AG04450 (cell line): Measurements from ENCODE around the gene CAPN13. TPM values are rescaled to one million over a fixed set of nuclear protein-coding genes. Genes with fewer than 3 reads are reported as not detected.
A peak's percentile ranks its signal among the peaks of the same experiment; 100 is the strongest.

Experiments used
- CTCF ChIA-PET: fragments of 300-600, 350-600 bp; formaldehyde crosslinking; extraction: SDS; loops from one replicate; lab custom pipeline; 2022; ENCODE audit warnings: antibody characterized with exemption, inconsistent platforms; lab: Charles Lee
- POLR2A ChIA-PET: fragments of 350-600 bp; formaldehyde crosslinking; extraction: SDS; loops from one replicate; lab custom pipeline; 2021; ENCODE audit warnings: antibody characterized with exemption, inconsistent platforms; lab: Yijun Ruan, JAX
- DNase-seq: peaks from one replicate; pipeline ENCODE4 v3.0.0-alpha.2; 2011; ENCODE audit warnings: low read depth, low spot score
- H3K27ac ChIP-seq: one replicate; pipeline ENCODE4 v1.5.1; 2012; ENCODE audit warnings: low read depth, low read length, control low read depth
- H3K27me3 ChIP-seq: one replicate; pipeline ENCODE4 v1.6.0; 2012; ENCODE audit warnings: low read length; ENCODE audit not compliant: control insufficient read depth, insufficient read depth
- H3K4me3 ChIP-seq: 2 replicates; pipeline ENCODE4 v1.5.1; 2011; ENCODE audit warnings: mild to moderate bottlenecking, low read depth, low read length, control low read depth
- H3K9me3 ChIP-seq: 2 replicates; pipeline ENCODE4 v1.5.1; 2012; ENCODE audit warnings: low read length; ENCODE audit not compliant: control insufficient read depth, insufficient read depth
- polyA plus RNA-seq: library from polyadenylated mRNA; depleted of rRNA; stranded (reverse); fragments of >200 nt; gene quantifications from 2 replicates; pipeline ENCODE4 v1.2.3, GENCODE V29; 2011
- TF ChIP-seq, protein P1 (sequence below): IDR thresholded peaks from 2 replicates; pipeline ENCODE4 v1.5.1; 2011; ENCODE audit warnings: low read depth, low read length, control low read depth, inconsistent platforms

The CAPN13 gene
- polyA plus RNA-seq, 1 experiment, result not detected

DNA sequence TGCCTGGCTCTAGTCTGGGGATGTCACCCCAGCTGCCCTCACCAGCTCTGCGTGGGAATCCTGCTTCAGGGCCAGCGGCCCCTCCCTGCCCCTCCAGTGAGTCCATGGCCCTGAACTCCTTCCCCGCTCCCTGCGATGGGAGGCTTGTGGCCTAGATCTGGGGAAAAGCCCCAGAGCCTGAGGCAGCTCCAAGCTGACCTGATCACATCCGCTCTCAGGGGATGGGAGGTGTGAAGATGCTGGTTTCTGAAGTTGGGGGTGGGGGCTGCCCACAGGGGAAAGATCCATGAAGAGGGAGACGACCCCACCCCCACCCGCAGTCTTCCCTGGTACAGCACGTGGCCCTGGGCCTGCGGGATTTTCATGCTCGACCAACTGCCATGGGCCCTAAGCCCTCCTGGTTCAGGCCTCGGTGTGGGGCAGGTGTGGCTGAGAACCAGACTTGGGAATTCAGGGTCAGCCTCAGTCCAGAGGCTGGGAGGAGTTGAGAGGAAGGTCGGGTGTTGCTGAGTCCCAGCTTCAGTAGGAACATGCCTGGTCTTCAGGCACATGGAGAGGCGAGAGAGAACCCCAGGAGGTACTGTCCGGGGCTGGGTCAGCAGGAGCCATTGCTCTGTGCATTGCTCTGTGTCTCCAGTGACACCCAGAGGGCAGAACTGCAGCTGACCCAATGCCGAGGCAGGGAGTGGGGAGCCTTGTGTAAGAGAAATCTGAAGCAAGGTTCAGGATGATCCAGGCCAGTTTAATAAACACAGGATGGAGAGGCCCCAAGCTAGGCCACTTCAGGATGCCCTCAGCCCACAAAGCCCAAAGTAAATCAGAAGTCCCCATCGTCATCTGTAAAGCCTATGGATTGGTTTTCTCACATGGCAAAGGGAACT lies 115.1 kb downstream of the CAPN13 start:
- ChIA-PET POLR2A (no interaction called here), CTCF (interaction anchor here (1.0 to 4.4 kb wide), 3 partner anchors 19 to 485 kb away, joined by 3 to 29 read pairs (median 8); no protein-coding TSS in a partner anchor)
- TF ChIP-seq, protein P1, sequence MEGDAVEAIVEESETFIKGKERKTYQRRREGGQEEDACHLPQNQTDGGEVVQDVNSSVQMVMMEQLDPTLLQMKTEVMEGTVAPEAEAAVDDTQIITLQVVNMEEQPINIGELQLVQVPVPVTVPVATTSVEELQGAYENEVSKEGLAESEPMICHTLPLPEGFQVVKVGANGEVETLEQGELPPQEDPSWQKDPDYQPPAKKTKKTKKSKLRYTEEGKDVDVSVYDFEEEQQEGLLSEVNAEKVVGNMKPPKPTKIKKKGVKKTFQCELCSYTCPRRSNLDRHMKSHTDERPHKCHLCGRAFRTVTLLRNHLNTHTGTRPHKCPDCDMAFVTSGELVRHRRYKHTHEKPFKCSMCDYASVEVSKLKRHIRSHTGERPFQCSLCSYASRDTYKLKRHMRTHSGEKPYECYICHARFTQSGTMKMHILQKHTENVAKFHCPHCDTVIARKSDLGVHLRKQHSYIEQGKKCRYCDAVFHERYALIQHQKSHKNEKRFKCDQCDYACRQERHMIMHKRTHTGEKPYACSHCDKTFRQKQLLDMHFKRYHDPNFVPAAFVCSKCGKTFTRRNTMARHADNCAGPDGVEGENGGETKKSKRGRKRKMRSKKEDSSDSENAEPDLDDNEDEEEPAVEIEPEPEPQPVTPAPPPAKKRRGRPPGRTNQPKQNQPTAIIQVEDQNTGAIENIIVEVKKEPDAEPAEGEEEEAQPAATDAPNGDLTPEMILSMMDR, result peak; percentile 7; the same call in 1 of the 2 replicates

DNA sequence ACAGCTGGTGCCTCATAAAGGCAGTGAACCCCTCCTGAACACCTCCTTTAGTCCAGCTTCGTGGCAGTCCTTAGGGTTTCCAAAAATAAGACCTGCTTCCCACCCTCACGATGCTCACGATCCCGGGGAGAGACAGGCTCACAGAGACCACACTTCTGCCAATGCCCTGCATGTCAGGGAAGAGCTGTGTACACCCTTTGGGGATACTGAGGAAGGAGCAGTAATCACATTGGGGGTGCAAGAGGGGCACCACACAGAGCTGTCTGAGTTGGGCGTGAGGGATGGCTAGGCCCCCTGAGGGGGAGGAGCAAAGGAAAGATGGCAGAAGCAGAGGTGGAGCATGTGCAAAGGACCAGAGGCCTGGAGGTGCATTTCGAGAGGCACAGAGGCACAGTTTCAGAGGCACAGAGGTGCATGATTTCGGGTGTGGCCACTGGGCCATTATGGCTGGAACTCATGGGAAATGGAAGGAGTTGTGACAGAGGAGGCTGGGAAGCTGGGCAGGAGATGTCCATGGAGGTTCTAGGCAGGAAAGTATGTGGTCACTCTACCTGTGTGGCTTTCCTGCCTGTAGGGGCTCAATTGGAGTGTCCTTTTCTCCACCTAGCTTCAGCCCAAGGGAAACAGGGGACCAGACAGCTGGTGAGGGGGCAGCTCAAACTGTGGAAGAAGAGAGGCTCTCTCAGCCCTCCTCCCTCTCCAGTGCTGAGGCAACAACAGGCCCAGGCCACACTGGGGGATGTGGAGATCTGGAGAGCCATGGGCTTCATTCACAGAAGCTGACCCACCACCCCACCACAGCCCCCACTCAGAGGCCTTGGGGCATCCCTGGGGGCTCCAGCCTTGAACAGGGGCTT lies 115.9 kb downstream of the CAPN13 start:
- ChIA-PET CTCF (interaction anchor here (1.0 to 1.7 kb wide), 2 partner anchors 19 to 484 kb away, joined by 3 to 8 read pairs; no protein-coding TSS in a partner anchor), POLR2A (no interaction called here)
- Histone ChIP-seq H3K27ac (no peak overlapping the region), H3K4me3 (no peak overlapping the region), H3K9me3 (no peaks in the 10 kb centered on the region), H3K27me3 (no peaks in the 10 kb centered on the region)
- TF ChIP-seq, protein P1, result no peak
- DNase-seq, result no peak

More for the DNA sequence above, 115.1 kb downstream of the CAPN13 start:
- Histone ChIP-seq H3K27ac (no peak overlapping the region), H3K27me3 (no peaks in the 10 kb centered on the region), H3K4me3 (no peak overlapping the region), H3K9me3 (no peaks in the 10 kb centered on the region)
- DNase-seq, result no peak

DNA sequence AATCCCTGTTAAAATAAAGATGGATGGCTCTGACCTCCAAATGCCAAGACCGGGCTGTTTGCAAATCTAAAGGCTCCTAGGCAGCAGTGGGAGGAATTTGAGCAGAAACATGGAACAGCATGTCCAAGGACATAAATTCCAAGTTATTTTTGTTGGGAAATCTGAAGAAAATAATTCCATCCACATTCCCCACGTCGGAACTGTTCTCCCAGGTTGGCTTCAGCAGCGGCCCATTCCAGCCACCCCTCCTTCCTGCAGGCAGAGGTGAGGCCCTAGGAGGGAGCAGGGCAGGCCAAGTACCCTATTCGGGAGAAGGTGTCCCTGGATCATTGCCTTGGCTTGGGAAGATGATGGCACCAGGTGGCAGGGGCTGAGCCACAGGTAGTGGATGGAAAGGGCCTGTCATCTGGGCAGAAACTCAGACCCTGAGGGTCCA lies 117.1 kb downstream of the CAPN13 start:
- no peaks in the 10 kb centered on the region for H3K27me3 ChIP-seq
- no peaks in the 10 kb centered on the region; the same call in 1 of the 2 replicates for H3K9me3 ChIP-seq
- ChIA-PET POLR2A (no interaction called here), CTCF (interaction anchor here (1.7 kb wide), 1 partner anchor 21 kb away, joined by 8 read pairs; no protein-coding TSS in a partner anchor)
- H3K4me3 ChIP-seq, result no peak overlapping the region
- DNase-seq, result no peak
- TF ChIP-seq, protein P1, result no peak
- no peak overlapping the region for H3K27ac ChIP-seq

DNA sequence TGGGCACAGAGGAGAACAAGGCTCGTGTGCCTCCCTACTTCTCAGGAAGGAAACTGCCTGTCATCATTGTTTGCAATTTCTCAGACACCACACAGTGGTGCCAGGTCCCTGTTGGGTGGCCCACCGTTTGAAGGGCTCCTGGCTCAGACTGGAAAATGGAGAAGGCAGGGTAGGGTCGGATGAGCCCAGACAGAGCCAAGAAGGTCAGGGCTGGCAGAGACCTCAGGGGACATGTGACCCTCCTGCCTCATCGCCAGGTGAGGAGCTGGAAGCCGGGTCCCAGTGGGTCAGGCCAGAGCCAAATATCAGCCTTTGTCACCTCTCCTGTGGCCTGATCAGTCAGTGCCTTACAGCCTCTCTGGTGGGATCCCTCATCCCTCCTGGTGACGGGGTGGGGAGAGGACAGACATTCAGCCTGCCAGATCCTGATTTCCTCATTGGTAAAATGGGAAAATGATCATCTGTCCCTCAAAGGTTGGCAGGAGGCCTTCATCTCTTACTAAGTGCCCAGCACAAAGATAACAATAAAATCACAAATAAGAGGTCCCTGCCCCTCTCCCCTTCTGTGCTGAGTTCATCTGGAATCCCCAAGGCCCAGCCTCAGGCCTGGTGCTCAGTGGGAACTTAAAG lies 117.6 kb downstream of the CAPN13 start:
- no peak for DNase-seq
- TF ChIP-seq, protein P1, result no peak
- ChIA-PET POLR2A (interaction anchor here (0.6 kb wide), 1 partner anchor 459 kb away, joined by 7 read pairs; the partner anchor contains the start of gene LBH), CTCF (interaction anchor here (1.1 to 2.1 kb wide), 2 partner anchors 18 to 22 kb away, joined by 3 to 14 read pairs; no protein-coding TSS in a partner anchor)
- no peak overlapping the region for H3K27ac ChIP-seq
- no peaks in the 10 kb centered on the region for H3K27me3 ChIP-seq
- H3K9me3 ChIP-seq, result no peaks in the 10 kb centered on the region; the same call in 1 of the 2 replicates
- no peak overlapping the region for H3K4me3 ChIP-seq
